ENCODE data around the gene FNDC11. TPM values are rescaled to one million over a fixed set of nuclear protein-coding genes. Genes with fewer than 3 reads are reported as not detected.
A peak's percentile ranks its signal among the peaks of the same experiment; 100 is the strongest.

The FNDC11 gene
- total and polyA plus RNA-seq, 2 of the 13 experiments (the other 11 are each of a cell fraction or from before 2014, with no cell fraction given): 0.07 TPM; not detected in 1

- TF ChIP-seq ZNF407 (CRISPR knock-in tag; IDR thresholded peaks at IDR 0.05; ENCODE audit: not compliant biosample characterization) (no peak), DBP (CRISPR knock-in tag; IDR thresholded peaks at IDR 0.05; ENCODE audit: not compliant biosample characterization) (no peak), SIN3B (IDR thresholded peaks at IDR 0.05; ENCODE audit: low read length) (no peak), ZEB1 (IDR thresholded peaks at IDR 0.05; ENCODE audit: insufficient replicate concordance, low read depth) (no peak), ZNF124 (CRISPR knock-in tag; IDR thresholded peaks at IDR 0.05) (no peak), TCF7 (IDR thresholded peaks at IDR 0.05; ENCODE audit: low read depth) (no peak), ZBTB42 (CRISPR knock-in tag; IDR thresholded peaks at IDR 0.05) (no peak), ZNF430 (CRISPR knock-in tag; IDR thresholded peaks at IDR 0.05) (peak; percentile 27; the same call in 1 of the 2 replicates), YEATS4 (CRISPR knock-in tag; IDR thresholded peaks at IDR 0.05; ENCODE audit: borderline replicate concordance) (no peak), ZNF503 (CRISPR knock-in tag; IDR thresholded peaks at IDR 0.05) (no peak), ZNF569 (CRISPR knock-in tag; IDR thresholded peaks at IDR 0.05; ENCODE audit: borderline replicate concordance) (no peak), KMT2B (CRISPR knock-in tag; IDR thresholded peaks at IDR 0.05) (peak; percentile 17; the same call in 1 of the 2 replicates), ZNF672 (CRISPR knock-in tag; IDR thresholded peaks at IDR 0.05) (no peak), ZNF770 (CRISPR knock-in tag; IDR thresholded peaks at IDR 0.05) (no peak), ZSCAN25 (CRISPR knock-in tag; IDR thresholded peaks at IDR 0.05) (0 out of 2 replicates have a peak, but pooled peaks have one; percentile 53)
Measured at GRCh38 chr20:63544241-63544957, 9.6 kb upstream of the FNDC11 start (continued).

All from HepG2 (cell line).